Activated CD4-positive, alpha-beta T cell treated with anti-CD3 and anti-CD28 coated beads, Interleukin-2, Interleukin-4, amounts not matched to agents 100 ng/mL and 50 ng/mL, durations not matched to agents 16 hours and 8 hours (primary cell): ENCODE data around the gene CPED1.
"Not testable (repeated sequence)": the region's sequence is repeated elsewhere in the genome, so short reads cannot be mapped to it uniquely, and the experiment has no call there.

ENCODE experiments used
- DNase-seq: peaks from one replicate; pipeline ENCODE4 v3.0.0-alpha.2; 2020; ENCODE audit warnings: low spot score

Gene CPED1

GRCh38 chr7:121153411-121153810 is 164.9 kb downstream of the CPED1 start:
- DNase-seq, result no peak

DNA sequence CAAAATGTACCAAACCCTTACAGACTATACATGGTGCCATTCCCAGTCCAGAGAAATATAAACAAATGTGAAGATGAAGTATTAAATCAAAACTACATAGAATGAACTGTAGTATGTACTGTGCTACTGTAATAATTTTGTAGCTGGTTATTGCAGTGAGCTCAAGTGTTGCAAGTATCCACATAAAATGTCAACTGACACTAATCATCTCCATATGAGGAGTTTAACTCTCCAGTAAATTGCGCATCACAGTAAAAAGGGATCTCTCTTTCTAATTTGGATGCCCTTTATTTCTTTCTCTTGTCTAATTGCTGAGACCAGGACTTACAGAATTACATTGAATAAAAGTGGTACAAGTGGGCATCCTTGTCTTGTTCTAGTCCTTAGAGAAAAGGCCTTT is 165.5 kb downstream of the CPED1 start:
- DNase-seq, result no peak

GRCh38 chr7:121156825-121157224 is 168.3 kb downstream of the CPED1 start:
- no peak for DNase-seq

DNA sequence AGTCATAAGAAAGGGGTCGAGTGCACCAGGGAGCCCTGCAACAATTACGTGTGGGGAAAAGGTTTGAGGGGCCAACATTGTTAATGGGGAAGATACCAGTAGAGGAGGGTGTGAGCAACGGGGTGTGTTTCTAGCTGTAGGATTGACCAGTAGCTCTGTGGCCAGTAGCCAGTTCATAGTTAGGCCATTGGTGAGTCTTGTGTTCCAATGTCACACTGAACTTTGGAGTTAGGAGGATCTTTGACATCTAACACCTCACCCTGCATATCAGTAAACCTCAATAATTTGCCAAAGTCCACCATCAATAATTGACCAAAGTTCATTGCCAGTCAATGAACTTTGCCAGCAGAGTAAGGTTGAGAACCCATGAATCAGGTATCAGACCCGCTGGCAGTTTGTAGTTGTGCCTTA is 168.8 kb downstream of the CPED1 start:
- no peak for DNase-seq

GRCh38 chr7:121157885-121158590 is 169.5 kb downstream of the CPED1 start:
- DNase-seq, result no peak

- no peak for DNase-seq
Observed at GRCh38 chr7:121158665-121159064, 170.2 kb downstream of the CPED1 start.

DNA sequence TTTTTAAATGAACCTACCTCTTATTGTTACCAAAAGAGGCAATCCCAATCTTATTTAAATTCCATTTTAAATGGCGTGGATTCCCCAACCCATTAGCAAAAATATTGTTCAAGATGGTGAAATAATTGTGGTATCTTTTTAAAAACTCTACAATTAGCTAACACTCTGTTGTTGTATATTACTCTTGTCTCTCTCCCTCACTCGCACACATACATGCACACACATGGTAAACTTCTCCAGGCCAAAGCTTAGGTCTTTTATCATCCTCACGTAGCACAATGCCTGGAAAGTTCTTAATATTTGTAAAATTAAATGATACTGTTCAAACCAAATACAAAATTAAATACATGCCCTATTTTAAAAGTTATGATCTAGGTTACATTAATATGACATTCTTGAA is 171.0 kb downstream of the CPED1 start:
- no peak for DNase-seq

GRCh38 chr7:121160150-121161008 is 171.9 kb downstream of the CPED1 start:
- DNase-seq, result no peak

GRCh38 chr7:121163699-121164098 is 175.2 kb downstream of the CPED1 start:
- no peak for DNase-seq

DNA sequence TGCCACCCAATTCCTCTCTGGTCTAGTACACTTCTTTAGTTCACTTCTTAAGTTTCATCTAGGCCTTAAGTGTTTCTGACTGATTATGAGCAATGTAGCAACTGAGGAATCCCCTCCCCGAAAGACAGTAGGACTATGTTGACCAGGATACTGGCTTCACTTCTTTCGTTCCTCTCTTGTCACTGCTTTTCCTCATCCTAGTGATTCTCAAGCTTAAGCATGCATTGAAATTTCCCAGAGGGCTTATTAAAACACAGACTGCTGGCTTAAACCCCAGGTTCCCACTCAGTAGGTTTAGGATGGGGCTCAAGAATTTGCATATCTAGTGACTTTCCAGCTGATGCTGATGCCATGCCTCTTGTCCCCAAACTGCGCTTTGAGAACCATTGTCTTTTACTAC is 175.7 kb downstream of the CPED1 start:
- no peak for DNase-seq

DNA sequence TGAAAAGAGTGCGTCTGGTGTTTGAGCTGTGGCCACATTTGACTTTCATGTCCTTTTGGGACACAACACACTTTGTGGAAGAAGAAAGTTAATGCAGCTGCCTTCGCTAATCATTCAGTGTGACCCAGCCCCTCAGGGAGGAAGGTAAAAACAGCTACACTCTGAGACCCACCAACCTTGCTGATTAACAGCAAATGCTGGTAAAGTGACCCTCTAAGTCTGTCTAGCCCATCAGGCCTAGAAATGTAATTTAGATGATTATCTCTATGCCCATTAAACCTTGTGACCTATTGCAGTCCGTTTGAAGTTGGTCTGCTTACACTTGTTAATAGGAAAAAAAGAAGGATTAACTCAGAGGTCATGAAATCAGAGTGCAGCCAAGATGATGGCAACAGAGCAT is 178.4 kb downstream of the CPED1 start:
- no peak for DNase-seq

GRCh38 chr7:121167971-121168370 is 179.5 kb downstream of the CPED1 start:
- DNase-seq, result no peak

GRCh38 chr7:121169469-121169868 is 181.0 kb downstream of the CPED1 start:
- DNase-seq, result no peak

DNA sequence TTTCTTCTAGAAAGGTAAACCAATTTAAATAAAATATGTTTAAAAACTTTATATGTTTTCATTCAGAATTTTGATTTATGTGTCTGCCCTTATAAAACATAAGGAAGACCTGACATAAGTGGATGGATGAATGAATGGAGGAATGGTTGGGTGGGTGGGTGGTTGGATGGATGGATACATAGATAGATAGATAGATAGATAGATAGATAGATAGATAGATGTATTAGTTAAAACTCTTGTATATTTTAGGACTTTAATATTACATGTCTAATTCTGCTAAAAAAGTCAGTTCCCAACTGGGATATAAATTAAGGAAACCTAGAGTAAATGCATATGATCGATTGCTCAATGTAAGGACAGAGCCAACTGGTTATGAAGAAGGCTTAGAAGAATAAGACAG is 184.0 kb downstream of the CPED1 start:
- DNase-seq, result no peak

DNA sequence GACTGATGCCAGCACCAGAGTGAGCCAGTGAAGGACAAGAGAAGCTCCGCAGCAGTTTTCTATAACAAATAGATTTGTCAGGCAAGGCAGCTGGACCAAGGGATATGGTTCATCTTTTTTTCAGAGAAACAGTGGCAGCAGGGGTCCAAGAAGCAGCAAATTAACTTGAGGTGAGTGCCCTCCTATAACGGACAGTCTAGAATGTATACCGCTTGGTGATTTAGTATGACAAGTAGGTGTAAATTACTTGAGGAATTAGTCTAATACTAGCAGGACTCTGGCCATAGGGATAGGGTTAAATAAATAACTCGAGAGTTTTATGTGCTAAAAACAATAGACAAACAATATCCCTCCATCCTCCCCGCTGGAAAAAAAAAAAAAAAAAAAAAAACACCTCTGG is 187.3 kb downstream of the CPED1 start:
- no peak for DNase-seq

- no peak for DNase-seq
Observed at GRCh38 chr7:121178452-121178851, 189.9 kb downstream of the CPED1 start.

GRCh38 chr7:121178869-121179497 is 190.5 kb downstream of the CPED1 start:
- no peak for DNase-seq

DNA sequence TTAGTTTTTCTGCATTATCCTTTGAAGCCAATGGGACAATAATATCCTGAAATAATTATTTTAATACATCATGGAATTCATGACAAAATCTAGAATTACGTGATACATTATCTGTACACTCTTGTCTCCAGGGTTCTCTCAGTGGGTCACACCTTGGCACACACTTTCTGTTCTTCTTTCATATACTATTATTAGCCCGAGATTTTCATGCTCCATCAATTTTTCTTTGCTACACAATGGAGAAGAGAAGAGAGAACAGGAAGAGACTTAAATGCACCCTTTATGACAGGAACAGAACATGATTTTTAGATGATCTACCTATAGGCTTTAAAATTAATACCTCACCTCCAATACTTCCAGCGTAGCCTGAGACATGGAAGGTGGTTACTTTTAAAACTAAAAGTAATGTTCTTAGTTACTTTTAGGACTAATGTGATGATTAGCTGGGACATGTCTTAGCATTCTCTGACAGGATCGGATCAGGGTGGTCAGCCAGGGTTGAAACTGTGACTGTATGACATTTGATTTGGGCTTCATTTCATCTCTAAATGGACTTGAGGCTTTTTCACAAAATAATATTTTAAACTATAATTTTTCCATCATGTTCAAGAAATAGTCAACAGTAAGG is 192.0 kb downstream of the CPED1 start:
- DNase-seq, result no peak

GRCh38 chr7:121181357-121181756 is 192.8 kb downstream of the CPED1 start:
- DNase-seq, result no peak

DNA sequence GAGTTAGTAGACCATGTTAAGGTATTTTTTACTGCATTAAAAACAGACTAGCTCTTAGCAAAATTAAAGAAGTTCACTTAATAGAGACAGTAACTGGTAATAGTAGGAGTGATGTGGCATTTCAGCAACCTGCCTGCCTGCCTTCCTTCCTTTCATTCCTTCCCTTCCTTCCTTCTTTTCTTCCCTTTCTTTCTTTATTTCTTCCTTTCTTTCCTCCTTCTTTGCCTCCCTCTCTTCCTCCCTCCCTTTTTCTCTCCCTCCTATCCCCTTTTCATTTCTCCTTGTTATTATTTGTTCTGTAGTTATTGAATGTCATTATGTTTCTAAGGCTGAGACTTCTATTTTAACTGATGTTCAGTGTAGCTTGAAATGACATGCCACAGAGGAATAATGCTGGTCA is 193.8 kb downstream of the CPED1 start:
- DNase-seq, result no peak

DNA sequence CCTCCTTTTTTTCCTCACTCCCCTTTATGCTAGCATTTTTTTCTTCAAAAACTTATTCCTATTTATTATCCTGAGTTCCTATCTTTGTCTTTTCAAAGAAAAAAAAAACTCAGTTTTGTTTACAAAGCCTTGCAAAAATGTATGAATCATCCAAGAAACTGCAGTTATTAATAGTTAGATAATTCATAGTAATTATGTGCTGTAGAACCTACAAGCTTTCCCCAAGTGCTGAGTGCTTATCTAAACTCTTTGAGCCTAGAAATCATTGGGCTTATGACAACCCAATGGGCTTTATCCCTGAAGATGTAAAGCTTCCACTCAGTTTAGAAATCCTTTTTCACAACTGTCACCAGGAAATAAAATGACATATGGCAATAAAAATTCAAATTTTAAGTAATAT is 194.4 kb downstream of the CPED1 start:
- no peak for DNase-seq

GRCh38 chr7:121183883-121184282 is 195.4 kb downstream of the CPED1 start:
- DNase-seq, result not testable (repeated sequence)

- no peak for DNase-seq
Observed at GRCh38 chr7:121186746-121187145, 198.2 kb downstream of the CPED1 start.
